A673 (cell line): ENCODE results near the gene NEO1.

Source experiments
- CTCF ChIP-seq: fragments of 300-800, 200-600 bp; sonication (generic); conservative IDR thresholded peaks from 2 replicates; pipeline ENCODE4 v1.5.1; 2017; ENCODE audit warnings: low read depth, mild to moderate bottlenecking, antibody characterized with exemption, low read length, moderate library complexity, mixed read lengths
- EZH2 ChIP-seq: fragments of 200-600 bp; sonication (generic); IDR thresholded peaks from 2 replicates; pipeline ENCODE4 v1.6.1; 2017; ENCODE audit warnings: borderline replicate concordance, low read depth, mild to moderate bottlenecking, mixed read lengths, antibody characterized with exemption, low read length; ENCODE audit not compliant: poor library complexity, severe bottlenecking

GRCh38 chr15:73268457-73268856 lies 216.2 kb downstream of the NEO1 start:
- TF ChIP-seq EZH2 (no peak), CTCF (no peak)
